A673 (cell line): ENCODE results near the gene TIAL1. TPM values are rescaled to one million over a fixed set of nuclear protein-coding genes. Genes with fewer than 3 reads are reported as not detected.

Experiments
- BruUV-seq: library from RNA; stranded (reverse); fragments of 400-500 nt; replicated peaks from 2 replicates; lab custom pipeline; 2021; lab: Mats Ljungman, UMichigan
- CTCF ChIA-PET: fragments of 300-600 bp; sonication (Branson Sonifier 250); formaldehyde crosslinking; loops from one replicate; lab custom pipeline; 2022; ENCODE audit warnings: antibody characterized with exemption; lab: Charles Lee
- POLR2A ChIA-PET: fragments of 300-600 bp; sonication (Branson Sonifier 250); formaldehyde crosslinking; loops from one replicate; lab custom pipeline; 2022; ENCODE audit warnings: antibody characterized with exemption; ENCODE audit not compliant: low non-redundant PET; lab: Charles Lee
- DNase-seq: peaks from one replicate; pipeline ENCODE4 v3.0.0-alpha.2; 2015; ENCODE audit warnings: low spot score
- H3K27ac ChIP-seq: fragments of 200-600 bp; sonication (generic); 2 replicates; pipeline ENCODE4 v1.5.1; 2016; ENCODE audit warnings: mixed run types, low read depth, mild to moderate bottlenecking, mixed read lengths, antibody characterized with exemption, low read length; ENCODE audit not compliant: poor library complexity, severe bottlenecking
- H3K27me3 ChIP-seq: fragments of 200-600 bp; sonication (generic); replicated peaks from 2 replicates; pipeline ENCODE4 v1.6.1; 2017; ENCODE audit warnings: mixed run types, low read depth, mild to moderate bottlenecking, mixed read lengths, antibody characterized with exemption, low read length; ENCODE audit not compliant: insufficient read depth, poor library complexity
- H3K36me3 ChIP-seq: fragments of 200-600 bp; sonication (generic); 2 replicates; pipeline ENCODE4 v1.6.1; 2016; ENCODE audit warnings: mixed run types, mild to moderate bottlenecking, mixed read lengths, antibody characterized with exemption, low read length; ENCODE audit not compliant: insufficient read depth, poor library complexity, severe bottlenecking
- H3K4me1 ChIP-seq: fragments of 200-600 bp; sonication (generic); 2 replicates; pipeline ENCODE4 v1.6.1; 2017; ENCODE audit warnings: mixed run types, mild to moderate bottlenecking, mixed read lengths, antibody characterized with exemption, low read length; ENCODE audit not compliant: insufficient read depth, poor library complexity, severe bottlenecking
- H3K4me3 ChIP-seq: fragments of 200-600 bp; sonication (generic); 2 replicates; pipeline ENCODE4 v1.5.1; 2016; ENCODE audit warnings: low read depth, mixed run types, mild to moderate bottlenecking, mixed read lengths, low read length; ENCODE audit not compliant: poor library complexity, severe bottlenecking
- H3K9me3 ChIP-seq: fragments of 200-600 bp; sonication (generic); 2 replicates; pipeline ENCODE4 v1.6.1; 2016; ENCODE audit warnings: mixed run types, low read depth, mild to moderate bottlenecking, mixed read lengths, antibody characterized with exemption, low read length; ENCODE audit not compliant: poor library complexity, severe bottlenecking
- CTCF ChIP-seq: fragments of 300-800, 200-600 bp; sonication (generic); conservative IDR thresholded peaks from 2 replicates; pipeline ENCODE4 v1.5.1; 2017; ENCODE audit warnings: low read depth, mild to moderate bottlenecking, antibody characterized with exemption, low read length, moderate library complexity, mixed read lengths
- EZH2 ChIP-seq: fragments of 200-600 bp; sonication (generic); IDR thresholded peaks from 2 replicates; pipeline ENCODE4 v1.6.1; 2017; ENCODE audit warnings: borderline replicate concordance, low read depth, mild to moderate bottlenecking, mixed read lengths, antibody characterized with exemption, low read length; ENCODE audit not compliant: poor library complexity, severe bottlenecking
- intact Hi-C: fragments of 100-400 bp; cut with micrococcal nuclease; formaldehyde crosslinking; loops from one replicate; pipeline ENCODE4 v1.10.0; 2022; ENCODE audit not compliant: unreplicated experiment
- total RNA-seq: library from RNA; stranded (reverse); gene quantifications from 2 replicates; pipeline ENCODE4 v1.2.3, GENCODE V29; 2021

Gene TIAL1
- total RNA-seq, 1 experiment from 2014 or later: 199 TPM

GRCh38 chr10:119604468-119604867 is 7.7 kb upstream of the TIAL1 start:
- intact Hi-C loops: no loop called here
- TF ChIP-seq CTCF (no peak), EZH2 (no peak)
- Histone ChIP-seq H3K36me3 (no peaks in the 10 kb centered on the region), H3K27ac (no peak overlapping the region), H3K4me1 (no peaks in the 10 kb centered on the region), H3K27me3 (no peaks in the 10 kb centered on the region), H3K4me3 (no peak overlapping the region), H3K9me3 (no peaks in the 10 kb centered on the region)
- BruUV-seq: no TSS peak
- DNase-seq: no peak
- ChIA-PET POLR2A (no interaction called here), CTCF (no interaction called here)

- Histone ChIP-seq H3K36me3 (no peaks in the 10 kb centered on the region), H3K9me3 (peaks cover 6% of the 10 kb centered on the region), H3K27ac (no peak overlapping the region), H3K4me1 (peaks cover 6% of the 10 kb centered on the region), H3K27me3 (no peaks in the 10 kb centered on the region), H3K4me3 (no peak overlapping the region)
- intact Hi-C loops: no loop called here
- TF ChIP-seq EZH2 (no peak), CTCF (peak; percentile 72)
- POLR2A ChIA-PET: no interaction called here
- CTCF ChIA-PET: interaction anchor here (0.5 kb wide), 1 partner anchor 55 kb away, joined by 9 read pairs; no protein-coding TSS in a partner anchor
- peak; percentile 55 for DNase-seq
- BruUV-seq: no TSS peak
Observed at GRCh38 chr10:119602241-119603095, 5.7 kb upstream of the TIAL1 start.

GRCh38 chr10:119598397-119598796 is 1.6 kb upstream of the TIAL1 start:
- H3K27me3 ChIP-seq: no peaks in the 10 kb centered on the region
- intact Hi-C loops: loop anchor here (5.0 to 10.0 kb wide), 3 partner anchors 54 to 394 kb away; partner anchors contain the start of genes BAG3, GRK5 and MCMBP
- peaks cover 24% of the 10 kb centered on the region for H3K4me1 ChIP-seq
- ChIA-PET CTCF (no interaction called here), POLR2A (interaction anchor here (0.7 kb wide), 1 partner anchor 35 kb away, joined by 5 read pairs; no protein-coding TSS in a partner anchor)
- DNase-seq: no peak
- TF ChIP-seq EZH2 (no peak), CTCF (no peak)
- H3K9me3 ChIP-seq: peaks cover 6% of the 10 kb centered on the region
- H3K4me3 ChIP-seq: no peak overlapping the region
- BruUV-seq: no TSS peak
- H3K36me3 ChIP-seq: peaks cover 10% of the 10 kb centered on the region
- H3K27ac ChIP-seq: no peak overlapping the region
